Fibroblast of lung (primary cell): Measurements from ENCODE around the gene PNRC1.

Source experiments
- CTCF ChIP-seq, 2 donors: IDR thresholded peaks in 1 of 2; conservative IDR thresholded peaks in 1 of 2; 1 replicate in 1 of 2; 2 replicates in 1 of 2; pipeline ENCODE4 v1.5.1; 2011 to 2012; ENCODE audit warnings: low read length in 2 of 2, control low read depth in 1 of 2, inconsistent platforms in 1 of 2, low read depth in 1 of 2, mild to moderate bottlenecking in 1 of 2
- EZH2 ChIP-seq: IDR thresholded peaks from 2 replicates; pipeline ENCODE4 v1.5.1; 2012; ENCODE audit warnings: low read length, control low read depth, mild to moderate bottlenecking; ENCODE audit errors: missing control alignments

GRCh38 chr6:89044328-89045010 lies 36.1 kb upstream of the PNRC1 start:
- TF ChIP-seq CTCF (conservative IDR thresholded peaks at IDR 0.05 in 1 of 2, IDR thresholded peaks at IDR 0.05 in 1 of 2; ENCODE audit: low read depth in 1 of 2, low read length in 2 of 2) = no peak
- no peak for TF ChIP-seq EZH2
